ENCODE data around the gene CETN1. TPM values are rescaled to one million over a fixed set of nuclear protein-coding genes. Genes with fewer than 3 reads are reported as not detected.

Gene CETN1
- total RNA-seq, 1 donor from 2014 or later: not detected

- ATAC-seq: peak; percentile 41
- DNase-seq: no peak
- intact Hi-C loops (cut with micrococcal nuclease): no loop called here
These were observed 5.9 kb upstream of the CETN1 start for GRCh38 chr18:574149-574860.

GRCh38 chr18:574865-575645 is 5.1 kb upstream of the CETN1 start:
- intact Hi-C loops (cut with micrococcal nuclease): no loop called here
- no peak for DNase-seq
- ATAC-seq: no peak

GRCh38 chr18:576924-577323 is 3.3 kb upstream of the CETN1 start:
- ATAC-seq: no peak
- intact Hi-C loops (cut with micrococcal nuclease): no loop called here
- DNase-seq: no peak

- intact Hi-C loops (cut with micrococcal nuclease): no loop called here
- DNase-seq (no peak), ATAC-seq (no peak)
These were observed 2.4 kb upstream of the CETN1 start for GRCh38 chr18:577643-578375.

- DNase-seq: no peak
- ATAC-seq: no peak
- intact Hi-C loops (cut with micrococcal nuclease): no loop called here
These were observed 942 bp upstream of the CETN1 start for GRCh38 chr18:579238-579637.

GRCh38 chr18:581096-581495 is 916 bp downstream of the CETN1 start:
- DNase-seq (no peak), ATAC-seq (no peak)
- intact Hi-C loops (cut with micrococcal nuclease): no loop called here

- no peak for ATAC-seq
- intact Hi-C loops (cut with micrococcal nuclease): no loop called here
- no peak for DNase-seq
These were observed 2.3 kb downstream of the CETN1 start for GRCh38 chr18:582465-582864.

GRCh38 chr18:595068-595467 is 14.9 kb downstream of the CETN1 start:
- ATAC-seq (no peak), DNase-seq (no peak)
- intact Hi-C loops (cut with micrococcal nuclease): no loop called here

GRCh38 chr18:595571-595970 is 15.4 kb downstream of the CETN1 start:
- intact Hi-C loops (cut with micrococcal nuclease): no loop called here

GRCh38 chr18:596288-596881 is 16.2 kb downstream of the CETN1 start:
- intact Hi-C loops (cut with micrococcal nuclease): no loop called here
- ATAC-seq (no peak), DNase-seq (no peak)

More at GRCh38 chr18:595571-595970, 15.4 kb downstream of the CETN1 start:
- DNase-seq: no peak
- ATAC-seq: no peak

- no peak for DNase-seq
- intact Hi-C loops (cut with micrococcal nuclease): no loop called here
- no peak for ATAC-seq
These were observed 18.0 kb downstream of the CETN1 start for GRCh38 chr18:598124-598589.

GRCh38 chr18:600107-600506 is 19.9 kb downstream of the CETN1 start:
- DNase-seq (no peak), ATAC-seq (no peak)
- intact Hi-C loops (cut with micrococcal nuclease): no loop called here

- no peak for DNase-seq
- intact Hi-C loops (cut with micrococcal nuclease): no loop called here
- ATAC-seq: no peak
These were observed 24.6 kb downstream of the CETN1 start for GRCh38 chr18:604771-605170.

- ATAC-seq (peak; percentile 19), DNase-seq (no peak)
These were observed 27.8 kb downstream of the CETN1 start for GRCh38 chr18:607930-608329.

GRCh38 chr18:610214-610928 is 30.2 kb downstream of the CETN1 start:
- DNase-seq (peak; percentile 50), ATAC-seq (peak; percentile 89)
- intact Hi-C loops (cut with micrococcal nuclease): no loop called here

More at GRCh38 chr18:607930-608329, 27.8 kb downstream of the CETN1 start:
- intact Hi-C loops (cut with micrococcal nuclease): no loop called here

GRCh38 chr18:612156-612555 is 32.0 kb downstream of the CETN1 start:
- no peak for ATAC-seq
- no peak for DNase-seq
- intact Hi-C loops (cut with micrococcal nuclease): no loop called here

GRCh38 chr18:614193-614592 is 34.0 kb downstream of the CETN1 start:
- no peak for DNase-seq
- intact Hi-C loops (cut with micrococcal nuclease): no loop called here
- no peak for ATAC-seq

GRCh38 chr18:615092-615521 is 34.9 kb downstream of the CETN1 start:
- DNase-seq (no peak), ATAC-seq (peak; percentile 35)
- intact Hi-C loops (cut with micrococcal nuclease): loop anchor here (5.0 kb wide), 1 partner anchor 328 kb away; no protein-coding TSS in a partner anchor

GRCh38 chr18:615773-616172 is 35.6 kb downstream of the CETN1 start:
- DNase-seq: no peak
- intact Hi-C loops (cut with micrococcal nuclease): loop anchor here (5.0 kb wide), 1 partner anchor 328 kb away; no protein-coding TSS in a partner anchor
- ATAC-seq: peak; percentile 67

All from left ventricle myocardium superior (tissue), 1 donor.